Left lobe of liver (tissue), 2 donors: ENCODE results near the gene CD300LB. TPM values are rescaled to one million over a fixed set of nuclear protein-coding genes. Genes with fewer than 3 reads are reported as not detected.

ENCODE experiments used
- ATAC-seq: fragments of 200-7000 bp; cut with Tn5 transposase; one replicate; pipeline ENCODE4 v1.9.1; 2020; ENCODE audit warnings: mild to moderate bottlenecking, moderate library complexity
- DNase-seq: peaks from one replicate; pipeline ENCODE4 v3.0.0-alpha.2; 2020; ENCODE audit warnings: low spot score
- total RNA-seq: library from RNA; stranded (reverse); gene quantifications from one replicate; pipeline ENCODE4 v1.2.1, GENCODE V29; 2021
- donor health status: DM: no; HTN: no; CAD: no; lungs with moderate emphysema.
- donor health status: DM: no; HTN: yes; CAD: no.

Gene CD300LB
- total RNA-seq, 1 donor from 2014 or later: 0.08 TPM

- ATAC-seq (no peak), DNase-seq (no peak)
Observed at GRCh38 chr17:74550602-74551001, 19.3 kb upstream of the CD300LB start.

GRCh38 chr17:74549343-74549742 is 18.1 kb upstream of the CD300LB start:
- DNase-seq (no peak), ATAC-seq (no peak)

- DNase-seq: no peak
Observed at GRCh38 chr17:74547736-74548135, 16.5 kb upstream of the CD300LB start.

GRCh38 chr17:74547264-74547663 is 16.0 kb upstream of the CD300LB start:
- DNase-seq (no peak), ATAC-seq (no peak)

More at GRCh38 chr17:74547736-74548135, 16.5 kb upstream of the CD300LB start:
- no peak for ATAC-seq

- DNase-seq (no peak), ATAC-seq (no peak)
Observed at GRCh38 chr17:74546586-74546985, 15.3 kb upstream of the CD300LB start.

GRCh38 chr17:74545843-74546230 is 14.6 kb upstream of the CD300LB start, which contains the start of gene CD300C:
Gene CD300C, minus strand, starts transcription at chr17:74546115. Its CDS starts 333 bp downstream, at chr17:74545782.
- DNase-seq: no peak
- ATAC-seq: peak; percentile 43

- ATAC-seq (no peak), DNase-seq (no peak)
Observed at GRCh38 chr17:74544991-74545842, 13.9 kb upstream of the CD300LB start.

- ATAC-seq: no peak
- no peak for DNase-seq
Observed at GRCh38 chr17:74543891-74544760, 12.9 kb upstream of the CD300LB start.

GRCh38 chr17:74543406-74543805 is 12.1 kb upstream of the CD300LB start:
- DNase-seq: no peak
- ATAC-seq: no peak

- DNase-seq (no peak), ATAC-seq (no peak)
Observed at GRCh38 chr17:74542727-74543383, 11.6 kb upstream of the CD300LB start.

GRCh38 chr17:74542166-74542565 is 10.9 kb upstream of the CD300LB start:
- DNase-seq (no peak), ATAC-seq (no peak)

GRCh38 chr17:74541176-74542111 is 10.2 kb upstream of the CD300LB start:
- no peak for DNase-seq
- ATAC-seq: no peak

GRCh38 chr17:74539281-74539820 is 8.1 kb upstream of the CD300LB start:
- ATAC-seq (no peak), DNase-seq (no peak)

GRCh38 chr17:74536890-74537289 is 5.6 kb upstream of the CD300LB start:
- ATAC-seq (no peak), DNase-seq (no peak)

GRCh38 chr17:74532115-74532514 is 840 bp upstream of the CD300LB start:
- peak; percentile 56 for ATAC-seq
- peak; percentile 52 for DNase-seq

- DNase-seq (no peak), ATAC-seq (no peak)
Observed at GRCh38 chr17:74530831-74531150, 484 bp downstream of the CD300LB start.

GRCh38 chr17:74529243-74529642 is 2.0 kb downstream of the CD300LB start:
- DNase-seq (peak; percentile 29), ATAC-seq (no peak)

- DNase-seq: peak; percentile 44
- ATAC-seq: peak; percentile 29
Observed at GRCh38 chr17:74528491-74529199, 2.6 kb downstream of the CD300LB start.

- DNase-seq: peak; percentile 40
- no peak for ATAC-seq
Observed at GRCh38 chr17:74527756-74528155, 3.5 kb downstream of the CD300LB start.
